OCI-LY1 (cell line): ENCODE measurements around the gene ADGRL4.

ENCODE experiments used
- EZH2 ChIP-seq: fragments of 200-600 bp; sonication (generic), shearing (Covaris generic); IDR thresholded peaks from 2 replicates; pipeline ENCODE4 v1.8.0; 2017; ENCODE audit warnings: borderline replicate concordance, mixed run types, mild to moderate bottlenecking, antibody characterized with exemption, low read length, moderate library complexity, mixed read lengths
- TF ChIP-seq, protein P1 (sequence below): fragments of 200-600 bp; sonication (generic), shearing (Covaris generic); IDR thresholded peaks from 2 replicates; pipeline ENCODE4 v1.5.1; 2017; ENCODE audit warnings: mild to moderate bottlenecking, antibody characterized with exemption, low read length, moderate library complexity, mixed read lengths

DNA sequence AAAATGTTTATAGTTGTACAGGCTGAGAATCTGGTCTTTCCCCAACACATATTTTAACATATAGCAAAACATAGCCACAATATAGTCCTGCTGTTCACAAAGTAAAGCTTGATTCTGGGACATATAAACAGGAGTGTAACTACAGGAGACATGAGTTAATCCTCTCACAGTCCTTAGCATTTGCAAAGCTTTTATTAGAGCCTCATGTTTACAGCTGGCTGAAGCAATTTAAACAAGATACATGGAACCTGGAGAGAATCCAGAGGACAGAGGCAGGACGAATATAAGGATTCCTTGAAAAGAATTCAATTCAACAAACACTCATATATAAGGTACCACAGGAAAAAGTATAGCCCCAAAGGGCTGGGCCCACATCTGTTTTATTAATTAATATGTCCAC is 163.4 kb downstream of the ADGRL4 start:
- TF ChIP-seq, protein P1, sequence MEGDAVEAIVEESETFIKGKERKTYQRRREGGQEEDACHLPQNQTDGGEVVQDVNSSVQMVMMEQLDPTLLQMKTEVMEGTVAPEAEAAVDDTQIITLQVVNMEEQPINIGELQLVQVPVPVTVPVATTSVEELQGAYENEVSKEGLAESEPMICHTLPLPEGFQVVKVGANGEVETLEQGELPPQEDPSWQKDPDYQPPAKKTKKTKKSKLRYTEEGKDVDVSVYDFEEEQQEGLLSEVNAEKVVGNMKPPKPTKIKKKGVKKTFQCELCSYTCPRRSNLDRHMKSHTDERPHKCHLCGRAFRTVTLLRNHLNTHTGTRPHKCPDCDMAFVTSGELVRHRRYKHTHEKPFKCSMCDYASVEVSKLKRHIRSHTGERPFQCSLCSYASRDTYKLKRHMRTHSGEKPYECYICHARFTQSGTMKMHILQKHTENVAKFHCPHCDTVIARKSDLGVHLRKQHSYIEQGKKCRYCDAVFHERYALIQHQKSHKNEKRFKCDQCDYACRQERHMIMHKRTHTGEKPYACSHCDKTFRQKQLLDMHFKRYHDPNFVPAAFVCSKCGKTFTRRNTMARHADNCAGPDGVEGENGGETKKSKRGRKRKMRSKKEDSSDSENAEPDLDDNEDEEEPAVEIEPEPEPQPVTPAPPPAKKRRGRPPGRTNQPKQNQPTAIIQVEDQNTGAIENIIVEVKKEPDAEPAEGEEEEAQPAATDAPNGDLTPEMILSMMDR, result no peak
- no peak for TF ChIP-seq EZH2
